ENCODE results near the gene BRWD1. TPM values are rescaled to one million over a fixed set of nuclear protein-coding genes. Genes with fewer than 3 reads are reported as not detected.

The BRWD1 gene
- 100 to 1,000 TPM in 2 of 3 donors, 10 to 100 TPM in 1; 65.4 to 128 (median 105) TPM for total RNA-seq

GRCh38 chr21:39313571-39314142 is at the start of gene BRWD1:
Gene BRWD1, minus strand, starts transcription at chr21:39313632. Its CDS starts 141 bp downstream, at chr21:39313491.
- Histone ChIP-seq H3K27ac (peak within 1 kb of the TSS; percentile 95 to 96), H3K4me3 (peak within 1 kb of the TSS; percentile 84 to 96 (median 86)), H3K4me1 (peaks cover 0 to 3% of the 10 kb centered on the region in 2 donors), H3K36me3 (no peaks in the 10 kb centered on the region), H3K27me3 (no peaks in the 10 kb centered on the region), H3K9me3 (no peaks in the 10 kb centered on the region)
- DNase-seq (ENCODE audit: low spot score in 2 of 2) = peak; percentile 53 to 68
- intact Hi-C loops (cut with DNase I; ENCODE audit: low total_unique reads) = no loop called here
- TF ChIP-seq POLR2A (IDR thresholded peaks at IDR 0.05) (peak; percentile 56), POLR2AphosphoS5 (IDR thresholded peaks at IDR 0.05) (peak; percentile 85 to 93 (median 86))
- TF ChIP-seq, protein P1, sequence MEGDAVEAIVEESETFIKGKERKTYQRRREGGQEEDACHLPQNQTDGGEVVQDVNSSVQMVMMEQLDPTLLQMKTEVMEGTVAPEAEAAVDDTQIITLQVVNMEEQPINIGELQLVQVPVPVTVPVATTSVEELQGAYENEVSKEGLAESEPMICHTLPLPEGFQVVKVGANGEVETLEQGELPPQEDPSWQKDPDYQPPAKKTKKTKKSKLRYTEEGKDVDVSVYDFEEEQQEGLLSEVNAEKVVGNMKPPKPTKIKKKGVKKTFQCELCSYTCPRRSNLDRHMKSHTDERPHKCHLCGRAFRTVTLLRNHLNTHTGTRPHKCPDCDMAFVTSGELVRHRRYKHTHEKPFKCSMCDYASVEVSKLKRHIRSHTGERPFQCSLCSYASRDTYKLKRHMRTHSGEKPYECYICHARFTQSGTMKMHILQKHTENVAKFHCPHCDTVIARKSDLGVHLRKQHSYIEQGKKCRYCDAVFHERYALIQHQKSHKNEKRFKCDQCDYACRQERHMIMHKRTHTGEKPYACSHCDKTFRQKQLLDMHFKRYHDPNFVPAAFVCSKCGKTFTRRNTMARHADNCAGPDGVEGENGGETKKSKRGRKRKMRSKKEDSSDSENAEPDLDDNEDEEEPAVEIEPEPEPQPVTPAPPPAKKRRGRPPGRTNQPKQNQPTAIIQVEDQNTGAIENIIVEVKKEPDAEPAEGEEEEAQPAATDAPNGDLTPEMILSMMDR (IDR thresholded peaks at IDR 0.05) = no peak

- intact Hi-C loops (cut with DNase I; ENCODE audit: low total_unique reads) = no loop called here
- TF ChIP-seq POLR2A (IDR thresholded peaks at IDR 0.05) = no peak
- TF ChIP-seq, protein P1 (IDR thresholded peaks at IDR 0.05) = no peak
- no peak for TF ChIP-seq POLR2AphosphoS5 (IDR thresholded peaks at IDR 0.05)
- no peaks in the 10 kb centered on the region for H3K36me3 ChIP-seq
- H3K4me3 ChIP-seq = no peak overlapping the region
- H3K27me3 ChIP-seq = no peaks in the 10 kb centered on the region
- H3K27ac ChIP-seq = no peak overlapping the region
- no peaks in the 10 kb centered on the region for H3K4me1 ChIP-seq
- no peak for DNase-seq (ENCODE audit: low spot score in 2 of 2)
- no peaks in the 10 kb centered on the region for H3K9me3 ChIP-seq
Observed at GRCh38 chr21:39362733-39363132, 49.3 kb upstream of the BRWD1 start.

- TF ChIP-seq, protein P1 (IDR thresholded peaks at IDR 0.05) = no peak
- TF ChIP-seq POLR2A (IDR thresholded peaks at IDR 0.05) = no peak
- Histone ChIP-seq H3K36me3 (no peaks in the 10 kb centered on the region), H3K27ac (no peak overlapping the region), H3K4me3 (no peak overlapping the region), H3K9me3 (no peaks in the 10 kb centered on the region), H3K4me1 (no peaks in the 10 kb centered on the region), H3K27me3 (no peaks in the 10 kb centered on the region)
- intact Hi-C loops (cut with DNase I; ENCODE audit: low total_unique reads) = no loop called here
- no peak for DNase-seq (ENCODE audit: low spot score in 2 of 2)
Observed at GRCh38 chr21:39359382-39359781, 46.0 kb upstream of the BRWD1 start.

DNA sequence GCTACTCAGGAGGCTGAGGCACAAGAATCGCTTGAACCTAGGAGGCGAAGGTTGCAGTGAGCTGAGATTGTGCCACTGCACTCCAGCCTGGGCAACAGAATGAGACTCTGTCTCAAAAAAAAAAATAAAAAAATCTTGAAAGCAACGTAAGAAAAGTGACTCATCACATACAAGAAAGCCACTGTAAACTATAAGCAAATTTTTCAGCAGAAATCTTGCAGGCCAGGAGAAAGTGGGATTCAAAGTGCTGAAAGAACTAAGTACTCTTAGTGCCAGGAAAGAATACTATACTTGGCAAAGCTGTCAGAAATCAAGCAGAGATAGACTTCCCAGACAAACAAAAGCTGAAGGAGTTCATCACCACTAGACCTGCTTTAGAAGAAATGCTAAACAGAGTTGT is 39.9 kb upstream of the BRWD1 start:
- no peak overlapping the region for H3K27ac ChIP-seq
- no peak overlapping the region for H3K4me3 ChIP-seq
- no peaks in the 10 kb centered on the region for H3K4me1 ChIP-seq
- intact Hi-C loops (cut with DNase I; ENCODE audit: low total_unique reads) = no loop called here
- no peaks in the 10 kb centered on the region for H3K36me3 ChIP-seq
- H3K27me3 ChIP-seq = no peaks in the 10 kb centered on the region
- TF ChIP-seq, protein P1 (IDR thresholded peaks at IDR 0.05) = no peak
- TF ChIP-seq POLR2A (IDR thresholded peaks at IDR 0.05) (no peak), POLR2AphosphoS5 (IDR thresholded peaks at IDR 0.05) (no peak)
- no peaks in the 10 kb centered on the region for H3K9me3 ChIP-seq
- DNase-seq (ENCODE audit: low spot score in 2 of 2) = no peak

- no peak for DNase-seq (ENCODE audit: low spot score in 2 of 2)
- peak overlapping the region; percentile 95 to 100 for H3K27ac ChIP-seq
- no peak for TF ChIP-seq POLR2AphosphoS5 (IDR thresholded peaks at IDR 0.05)
- TF ChIP-seq, protein P1 (IDR thresholded peaks at IDR 0.05) = no peak
- no peak for TF ChIP-seq POLR2A (IDR thresholded peaks at IDR 0.05)
- no peaks in the 10 kb centered on the region for H3K9me3 ChIP-seq
- H3K4me1 ChIP-seq = peaks cover 0 to 5% of the 10 kb centered on the region in 2 donors
- no peaks in the 10 kb centered on the region for H3K27me3 ChIP-seq
- H3K36me3 ChIP-seq = no peaks in the 10 kb centered on the region
- peak overlapping the region; percentile 78 to 88 (median 79) for H3K4me3 ChIP-seq
- intact Hi-C loops (cut with DNase I; ENCODE audit: low total_unique reads) = no loop called here
Observed at GRCh38 chr21:39350094-39351005, 36.9 kb upstream of the BRWD1 start.
